ENCODE measurements around the gene CCL26. TPM values are rescaled to one million over a fixed set of nuclear protein-coding genes. Genes with fewer than 3 reads are reported as not detected.

CCL26 gene
- total and polyA plus RNA-seq, 9 of the 15 experiments (the other 6 are each of a cell fraction or from before 2014, with no cell fraction given) = 2.3 to 26.8 (median 8.4) TPM

GRCh38 chr7:75762350-75762917 is 9.6 kb downstream of the CCL26 start (continued):
- TF ChIP-seq CREB3L1 (IDR thresholded peaks at IDR 0.05; ENCODE audit: borderline replicate concordance, low read depth) (no peak), MEIS2 (IDR thresholded peaks at IDR 0.05; ENCODE audit: partially characterized antibody) (peak; percentile 69), ZBTB33 (CRISPR knock-in tag; IDR thresholded peaks at IDR 0.05) (no peak), SP1 (CRISPR knock-in tag; IDR thresholded peaks at IDR 0.05) (no peak), DNMT1 (IDR thresholded peaks at IDR 0.05) (0 out of 2 replicates have a peak, but pooled peaks have one; percentile 29), CBX2 (IDR thresholded peaks at IDR 0.05; ENCODE audit: insufficient read depth, low read length, poor library complexity, severe bottlenecking) (no peak), CBX5 (IDR thresholded peaks at IDR 0.05; ENCODE audit: borderline replicate concordance, low read depth) (no peak), TOE1 (IDR thresholded peaks at IDR 0.05; ENCODE audit: borderline replicate concordance) (no peak), TOE1 (CRISPR knock-in tag; IDR thresholded peaks at IDR 0.05; ENCODE audit: borderline replicate concordance, low read depth) (no peak), CSDE1 (IDR thresholded peaks at IDR 0.05) (no peak), ILK (tag; IDR thresholded peaks at IDR 0.05; ENCODE audit: borderline replicate concordance, low read depth) (no peak), WHSC1 (IDR thresholded peaks at IDR 0.05; ENCODE audit: low read length) (no peak), CHAMP1 (IDR thresholded peaks at IDR 0.05) (no peak), ZNF263 (CRISPR knock-in tag; IDR thresholded peaks at IDR 0.05; ENCODE audit: borderline replicate concordance) (no peak), KDM5B (IDR thresholded peaks at IDR 0.05; ENCODE audit: insufficient replicate concordance, low read depth, low read length) (no peak), CXXC5 (CRISPR knock-in tag; IDR thresholded peaks at IDR 0.05) (no peak), ARHGAP35 (IDR thresholded peaks at IDR 0.05; ENCODE audit: partially characterized antibody) (no peak), NR2C2 (CRISPR knock-in tag; IDR thresholded peaks at IDR 0.05) (no peak), NR2C2 (tag; IDR thresholded peaks at IDR 0.05) (no peak), L3MBTL2 (IDR thresholded peaks at IDR 0.05) (no peak), ZNF445 (CRISPR knock-in tag; IDR thresholded peaks at IDR 0.05; ENCODE audit: low read depth) (no peak), ATF7 (IDR thresholded peaks at IDR 0.05) (0 out of 2 replicates have a peak, but pooled peaks have one; percentile 26)
